ENCODE data around the gene KCNH2. TPM values are rescaled to one million over a fixed set of nuclear protein-coding genes. Genes with fewer than 3 reads are reported as not detected.

KCNH2 gene, protein sequence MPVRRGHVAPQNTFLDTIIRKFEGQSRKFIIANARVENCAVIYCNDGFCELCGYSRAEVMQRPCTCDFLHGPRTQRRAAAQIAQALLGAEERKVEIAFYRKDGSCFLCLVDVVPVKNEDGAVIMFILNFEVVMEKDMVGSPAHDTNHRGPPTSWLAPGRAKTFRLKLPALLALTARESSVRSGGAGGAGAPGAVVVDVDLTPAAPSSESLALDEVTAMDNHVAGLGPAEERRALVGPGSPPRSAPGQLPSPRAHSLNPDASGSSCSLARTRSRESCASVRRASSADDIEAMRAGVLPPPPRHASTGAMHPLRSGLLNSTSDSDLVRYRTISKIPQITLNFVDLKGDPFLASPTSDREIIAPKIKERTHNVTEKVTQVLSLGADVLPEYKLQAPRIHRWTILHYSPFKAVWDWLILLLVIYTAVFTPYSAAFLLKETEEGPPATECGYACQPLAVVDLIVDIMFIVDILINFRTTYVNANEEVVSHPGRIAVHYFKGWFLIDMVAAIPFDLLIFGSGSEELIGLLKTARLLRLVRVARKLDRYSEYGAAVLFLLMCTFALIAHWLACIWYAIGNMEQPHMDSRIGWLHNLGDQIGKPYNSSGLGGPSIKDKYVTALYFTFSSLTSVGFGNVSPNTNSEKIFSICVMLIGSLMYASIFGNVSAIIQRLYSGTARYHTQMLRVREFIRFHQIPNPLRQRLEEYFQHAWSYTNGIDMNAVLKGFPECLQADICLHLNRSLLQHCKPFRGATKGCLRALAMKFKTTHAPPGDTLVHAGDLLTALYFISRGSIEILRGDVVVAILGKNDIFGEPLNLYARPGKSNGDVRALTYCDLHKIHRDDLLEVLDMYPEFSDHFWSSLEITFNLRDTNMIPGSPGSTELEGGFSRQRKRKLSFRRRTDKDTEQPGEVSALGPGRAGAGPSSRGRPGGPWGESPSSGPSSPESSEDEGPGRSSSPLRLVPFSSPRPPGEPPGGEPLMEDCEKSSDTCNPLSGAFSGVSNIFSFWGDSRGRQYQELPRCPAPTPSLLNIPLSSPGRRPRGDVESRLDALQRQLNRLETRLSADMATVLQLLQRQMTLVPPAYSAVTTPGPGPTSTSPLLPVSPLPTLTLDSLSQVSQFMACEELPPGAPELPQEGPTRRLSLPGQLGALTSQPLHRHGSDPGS
- 0.29 and 0.37 TPM in 2 replicates for total RNA-seq (2013; cell fraction: nucleolus; rRNA removed)
- total RNA-seq (2014; rRNA removed) (not detected in 2 replicates), total RNA-seq (2014; rRNA removed; fragmentation: Illumina TruSeq; extraction: Trizol) (not detected in 2 replicates), total RNA-seq (2021) (0.18 and 0.19 TPM in 2 replicates), polyA plus RNA-seq (2011; rRNA removed) (0.10 and 0.24 TPM in 2 replicates), polyA plus RNA-seq (2014; fragmentation: Illumina TruSeq; extraction: Trizol) (not detected in 2 replicates), polyA plus RNA-seq (2014; fragmentation: Nextera tagmentation; extraction: Ambion mirVana) (under 1 TPM in 1 of 2 experiments, not detected in 1; 0.04 TPM), polyA plus RNA-seq (2014; rRNA removed) (0.03 and 0.15 TPM in 2 replicates), polyA plus RNA-seq (2016; fragmentation: Nextera tagmentation; extraction: Ambion mirVana) (not detected), polyA minus RNA-seq (2011; rRNA and poly(A)+ RNA removed) (0.37 and 0.88 TPM in 2 replicates), Bru-seq, nascent RNA (percentile 7 among the genes with signal in this experiment), BruChase-seq, experiment 1, labeled RNA remaining after a 6-hour chase (percentile 8 among the genes with signal in this experiment), BruChase-seq, experiment 2, labeled RNA remaining after a 2-hour chase (percentile 5 among the genes with signal in this experiment)
- not detected for polyA plus RNA-seq (2011; ENCODE audit: low read depth)
- polyA plus RNA-seq (2011; cell fraction: cytosol; rRNA removed): 0.30 and 0.33 TPM in 2 replicates
- 0.78 and 0.82 TPM in 2 replicates for polyA plus RNA-seq (2011; cell fraction: nucleus; rRNA removed)
- polyA plus RNA-seq (2012): 0.08 TPM in 2 replicates
- 0.31 and 0.53 TPM in 2 replicates for polyA minus RNA-seq (2011; cell fraction: cytosol; rRNA and poly(A)+ RNA removed)
- 0.12 and 0.19 TPM in 2 replicates for polyA minus RNA-seq (2011; cell fraction: nucleus; rRNA and poly(A)+ RNA removed)
- long read RNA-seq, experiment 1: 0 reads
- long read RNA-seq, experiment 2: 0 reads

DNA sequence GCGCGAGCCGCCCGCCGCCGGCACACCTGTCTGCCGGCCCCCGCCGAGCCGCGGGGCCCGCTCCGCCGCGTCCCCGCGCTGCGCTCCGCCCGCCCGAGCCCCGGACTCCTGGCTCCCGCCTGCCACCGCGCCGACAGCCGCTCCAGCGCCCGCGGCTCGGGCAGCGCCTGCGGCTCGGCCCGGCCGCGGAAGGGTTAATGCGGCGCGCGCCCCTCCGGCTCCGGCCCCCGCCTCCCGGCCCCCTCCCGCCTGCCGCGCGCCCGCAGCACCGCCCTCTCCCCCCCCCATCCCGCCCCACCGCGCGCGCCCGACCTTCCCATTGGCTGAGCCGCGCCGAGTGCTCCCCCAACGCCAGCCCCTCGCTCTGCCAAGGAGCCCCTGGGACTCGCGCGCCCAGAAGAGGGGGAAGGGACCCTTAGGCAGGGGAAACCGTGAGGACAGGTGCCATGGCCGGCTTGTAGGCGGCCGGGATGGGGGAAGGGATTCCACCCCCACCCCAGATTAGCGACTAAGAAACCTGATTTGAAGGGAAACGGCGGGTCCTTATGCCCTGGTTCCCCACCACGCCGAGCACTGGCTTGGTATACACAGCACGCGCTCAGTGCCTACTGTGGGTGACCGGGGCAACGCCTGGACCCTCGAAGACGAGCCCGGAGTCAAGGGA lies at the start of gene KCNH2:
TSS of gene KCNH2 (minus strand) at position 196 of the 664 bp plus-strand sequence. CDS start 408 bp downstream, outside the sequence.
- Histone ChIP-seq H3K27ac (ENCODE audit: control insufficient read depth, insufficient read depth) (no peak within 1 kb of the TSS), H3K9me3 (replicated peaks; ENCODE audit: control insufficient read depth, insufficient read depth, low read length) (no peaks in the 10 kb centered on the region), H3K27me3 (replicated peaks in 1 of 2; ENCODE audit: control insufficient read depth in 2 of 2, insufficient read depth in 2 of 2, low read length in 1 of 2) (peaks cover 7 to 9% of the 10 kb centered on the region in 2 experiments), H3K4me2 (ENCODE audit: control insufficient read depth, insufficient read depth) (peak within 1 kb of the TSS; percentile 70; the same call in 1 of the 2 replicates), H3K36me3 (ENCODE audit: control insufficient read depth in 2 of 2, insufficient read depth in 2 of 2, low read length in 1 of 2) (no peaks in the 10 kb centered on the region), H2AFZ (ENCODE audit: control insufficient read depth, low read depth, low read length) (no peak within 1 kb of the TSS), H4K20me1 (ENCODE audit: control insufficient read depth, insufficient read depth) (no peaks in the 10 kb centered on the region), H3K9ac (ENCODE audit: control insufficient read depth, insufficient read depth, low read length) (no peak within 1 kb of the TSS), H3K4me1 (ENCODE audit: control insufficient read depth, insufficient read depth, low read length) (peaks cover 3% of the 10 kb centered on the region), H3K79me2 (ENCODE audit: control insufficient read depth, insufficient read depth, low read length) (no peaks in the 10 kb centered on the region), H3K4me3 (no peak within 1 kb of the TSS; the same call in 1 of the 2 replicates)
- in situ Hi-C loops (cut with MboI) (no loop called here), intact Hi-C loops (cut with micrococcal nuclease; ENCODE audit: unreplicated experiment) (no loop called here)
- BruUV-seq (replicated peaks): no TSS peak
- DNase-seq (ENCODE audit: low read depth, low spot score): no peak
- CTCF ChIA-PET: interaction anchor here (0.5 to 1.2 kb wide), 3 partner anchors 9 to 17 kb away, joined by 3 read pairs; no protein-coding TSS in a partner anchor
- POLR2A ChIA-PET: no interaction called here
- WGBS (ENCODE audit: insufficient coverage, insufficient replicate concordance, low lambda C conversion rate, missing lambda C conversion rate): 2% methylated on average over 40 of the region's 81 CpGs
- TF ChIP-seq POU2F2 (IDR thresholded peaks at IDR 0.05; ENCODE audit: borderline replicate concordance, low read depth, low read length): no peak
- TF ChIP-seq, protein P1, sequence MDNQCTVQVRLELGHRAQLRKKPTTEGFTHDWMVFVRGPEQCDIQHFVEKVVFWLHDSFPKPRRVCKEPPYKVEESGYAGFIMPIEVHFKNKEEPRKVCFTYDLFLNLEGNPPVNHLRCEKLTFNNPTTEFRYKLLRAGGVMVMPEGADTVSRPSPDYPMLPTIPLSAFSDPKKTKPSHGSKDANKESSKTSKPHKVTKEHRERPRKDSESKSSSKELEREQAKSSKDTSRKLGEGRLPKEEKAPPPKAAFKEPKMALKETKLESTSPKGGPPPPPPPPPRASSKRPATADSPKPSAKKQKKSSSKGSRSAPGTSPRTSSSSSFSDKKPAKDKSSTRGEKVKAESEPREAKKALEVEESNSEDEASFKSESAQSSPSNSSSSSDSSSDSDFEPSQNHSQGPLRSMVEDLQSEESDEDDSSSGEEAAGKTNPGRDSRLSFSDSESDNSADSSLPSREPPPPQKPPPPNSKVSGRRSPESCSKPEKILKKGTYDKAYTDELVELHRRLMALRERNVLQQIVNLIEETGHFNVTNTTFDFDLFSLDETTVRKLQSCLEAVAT (IDR thresholded peaks at IDR 0.05): no peak
- no peak for TF ChIP-seq HCFC1 (IDR thresholded peaks at IDR 0.05; ENCODE audit: low read length)
- no peak for TF ChIP-seq PML (IDR thresholded peaks at IDR 0.05; ENCODE audit: low read length)
- TF ChIP-seq KAT2A (conservative IDR thresholded peaks at IDR 0.05; ENCODE audit: control insufficient read depth, low read depth, low read length): no peak
- TF ChIP-seq FOXK2 (IDR thresholded peaks at IDR 0.05): no peak
- TF ChIP-seq EED (IDR thresholded peaks at IDR 0.05; ENCODE audit: low read depth): no peak
- no peak for TF ChIP-seq ZNF207 (IDR thresholded peaks at IDR 0.05; ENCODE audit: borderline replicate concordance)
- TF ChIP-seq ZNF274 (IDR thresholded peaks at IDR 0.05; ENCODE audit: insufficient read depth, insufficient read length): no peak
- TF ChIP-seq NFYA (IDR thresholded peaks at IDR 0.05; ENCODE audit: borderline replicate concordance, low read depth, low read length): no peak
- no peak for TF ChIP-seq IKZF2 (IDR thresholded peaks at IDR 0.05)
- no peak for TF ChIP-seq GATAD2B (conservative IDR thresholded peaks at IDR 0.05; ENCODE audit: low read depth)
- TF ChIP-seq SREBF1 (IDR thresholded peaks at IDR 0.05; ENCODE audit: low read length): no peak
- TF ChIP-seq LARP7 (IDR thresholded peaks at IDR 0.05): no peak
- no peak for TF ChIP-seq ZZZ3 (IDR thresholded peaks at IDR 0.05; ENCODE audit: control insufficient read depth, insufficient read length, low read depth)
- ATAC-seq: no peak
- RAD21 ChIA-PET (ENCODE audit: unreplicated experiment): interaction anchor here (1.0 kb wide), 1 partner anchor 146 kb away, joined by 3 read pairs; no protein-coding TSS in a partner anchor
- FAIRE-seq: no peak
- SMC1A ChIA-PET (ENCODE audit: uncharacterized antibody, unreplicated experiment): interaction anchor here (1.0 kb wide), 1 partner anchor 15 kb away, joined by 3 read pairs; no protein-coding TSS in a partner anchor
